NK-92 (cell line): Measurements from ENCODE around the gene DUOX2.
"Not testable (repeated sequence)": the region's sequence is repeated elsewhere in the genome, so short reads cannot be mapped to it uniquely, and the experiment has no call there.

Experiments
- DNase-seq: peaks from one replicate; lab custom pipeline; 2025; ENCODE audit not compliant: unreplicated experiment; lab: John Stamatoyannopoulos, UW

The DUOX2 gene

GRCh38 chr15:45102226-45102625 is 11.7 kb downstream of the DUOX2 start:
- no peak for DNase-seq

GRCh38 chr15:45101749-45102148 is 12.2 kb downstream of the DUOX2 start:
- DNase-seq: no peak

GRCh38 chr15:45100884-45101625 is 12.9 kb downstream of the DUOX2 start:
- no peak for DNase-seq

GRCh38 chr15:45099549-45100165 is 14.3 kb downstream of the DUOX2 start:
- no peak for DNase-seq

GRCh38 chr15:45097466-45097865 is 16.5 kb downstream of the DUOX2 start:
- DNase-seq: no peak

- no peak for DNase-seq
Observed at GRCh38 chr15:45095661-45096060, 18.3 kb downstream of the DUOX2 start.

- no peak for DNase-seq
Observed at GRCh38 chr15:45094358-45094730, 19.6 kb downstream of the DUOX2 start.

- no peak for DNase-seq
Observed at GRCh38 chr15:45093622-45094357, 20.2 kb downstream of the DUOX2 start.

GRCh38 chr15:45093013-45093412 is 21.0 kb downstream of the DUOX2 start:
- DNase-seq: no peak

GRCh38 chr15:45091576-45091975 is 22.4 kb downstream of the DUOX2 start:
- DNase-seq: no peak

- DNase-seq: no peak
Observed at GRCh38 chr15:45091161-45091560, 22.8 kb downstream of the DUOX2 start.

GRCh38 chr15:45089712-45090373 is 24.1 kb downstream of the DUOX2 start:
- DNase-seq: no peak

GRCh38 chr15:45088801-45089711 is 24.9 kb downstream of the DUOX2 start:
- no peak for DNase-seq

GRCh38 chr15:45087513-45087912 is 26.5 kb downstream of the DUOX2 start:
- DNase-seq: no peak

GRCh38 chr15:45084163-45084562 is 29.8 kb downstream of the DUOX2 start:
- no peak for DNase-seq

GRCh38 chr15:45083223-45083622 is 30.7 kb downstream of the DUOX2 start:
- DNase-seq: no peak

- not testable (repeated sequence) for DNase-seq
Observed at GRCh38 chr15:45082412-45082811, 31.6 kb downstream of the DUOX2 start.

GRCh38 chr15:45080593-45080992 is 33.4 kb downstream of the DUOX2 start:
- DNase-seq: not testable (repeated sequence)

GRCh38 chr15:45079628-45080246 is 34.2 kb downstream of the DUOX2 start:
- not testable (repeated sequence) for DNase-seq

- DNase-seq: not testable (repeated sequence)
Observed at GRCh38 chr15:45079201-45079600, 34.8 kb downstream of the DUOX2 start.
